Hepatocyte (in vitro differentiated cells): Measurements from ENCODE around the gene GULP1. TPM values are rescaled to one million over a fixed set of nuclear protein-coding genes. Genes with fewer than 3 reads are reported as not detected.

Source experiments
- DNase-seq: peaks from one replicate; pipeline ENCODE4 v3.0.0-alpha.2; 2016; ENCODE audit warnings: low spot score
- H2AFZ ChIP-seq: fragments of 200-600 bp; sonication (generic); 2 replicates; pipeline ENCODE4 v1.6.0; 2016; ENCODE audit warnings: antibody characterized with exemption, mild to moderate bottlenecking
- H3K27ac ChIP-seq: fragments of 200-600 bp; sonication (generic); 2 replicates; pipeline ENCODE4 v1.5.1; 2016; ENCODE audit warnings: mild to moderate bottlenecking
- H3K27me3 ChIP-seq: fragments of 200-600 bp; sonication (generic); 2 replicates; pipeline ENCODE4 v1.6.1; 2016
- H3K36me3 ChIP-seq: fragments of 200-600 bp; sonication (generic); replicated peaks from 2 replicates; pipeline ENCODE4 v1.5.1; 2016; ENCODE audit warnings: low read depth; ENCODE audit not compliant: insufficient read depth
- H3K4me1 ChIP-seq: fragments of 200-600 bp; sonication (generic); 2 replicates; pipeline ENCODE4 v1.5.1; 2016; ENCODE audit warnings: mild to moderate bottlenecking, moderate library complexity; ENCODE audit not compliant: insufficient read depth
- H3K4me2 ChIP-seq: fragments of 200-600 bp; sonication (generic); 2 replicates; pipeline ENCODE4 v1.6.0; 2016
- H3K4me3 ChIP-seq: fragments of 200-600 bp; sonication (generic); 2 replicates; pipeline ENCODE4 v1.5.1; 2016; ENCODE audit warnings: mild to moderate bottlenecking
- H3K79me2 ChIP-seq: fragments of 200-600 bp; sonication (generic); 2 replicates; pipeline ENCODE4 v1.6.0; 2017; ENCODE audit warnings: mild to moderate bottlenecking
- H3K9me2 ChIP-seq: fragments of 200-600 bp; sonication (generic); replicated peaks from 2 replicates; pipeline ENCODE4 v1.6.0; 2017; ENCODE audit warnings: mild to moderate bottlenecking; ENCODE audit not compliant: insufficient read depth
- H3K9me3 ChIP-seq: fragments of 200-600 bp; sonication (generic); 2 replicates; pipeline ENCODE4 v1.5.1; 2016; ENCODE audit warnings: low read depth, mild to moderate bottlenecking
- H4K20me1 ChIP-seq: fragments of 200-600 bp; sonication (generic); 2 replicates; pipeline ENCODE4 v1.6.0; 2016; ENCODE audit warnings: mild to moderate bottlenecking; ENCODE audit not compliant: insufficient read depth, poor library complexity, severe bottlenecking
- EZH2 ChIP-seq: fragments of 200-600 bp; sonication (generic); IDR thresholded peaks from 2 replicates; pipeline ENCODE4 v1.6.1; 2016; ENCODE audit warnings: antibody characterized with exemption, mild to moderate bottlenecking, borderline replicate concordance
- EZH2phosphoT487 ChIP-seq: fragments of 200-600 bp; sonication (generic); IDR thresholded peaks from one replicate; pipeline ENCODE4 v1.6.1; 2018; ENCODE audit warnings: antibody characterized with exemption, mild to moderate bottlenecking, low read depth, moderate library complexity; ENCODE audit not compliant: unreplicated experiment, severe bottlenecking
- WGBS: methylation state at CpG from one replicate; pipeline ENCODE4 v1.1.6; 2016; ENCODE audit warnings: low lambda C conversion rate; ENCODE audit errors: missing lambda C conversion rate; 5-methylcytosine and 5-hydroxymethylcytosine counted together
- polyA plus RNA-seq: library from polyadenylated mRNA; unstranded; fragments of >200 nt; fragmentation: Nextera tagmentation; extraction: Ambion mirVana; gene quantifications from 2 replicates; pipeline ENCODE4 v1.2.1, GENCODE V29; 2016
- total RNA-seq: library from RNA; depleted of rRNA; stranded (reverse); fragments of >200 nt; gene quantifications from 2 replicates; pipeline ENCODE4 v1.2.3, GENCODE V29; 2014
- TF ChIP-seq, protein P1 (sequence below): fragments of 200-600 bp; sonication (generic); IDR thresholded peaks from 2 replicates; pipeline ENCODE4 v1.5.1; 2016; ENCODE audit warnings: antibody characterized with exemption, mild to moderate bottlenecking; ENCODE audit not compliant: poor library complexity

The GULP1 gene
- total and polyA plus RNA-seq, 2 experiments from 2014 or later, result 55.6 to 135 TPM

DNA sequence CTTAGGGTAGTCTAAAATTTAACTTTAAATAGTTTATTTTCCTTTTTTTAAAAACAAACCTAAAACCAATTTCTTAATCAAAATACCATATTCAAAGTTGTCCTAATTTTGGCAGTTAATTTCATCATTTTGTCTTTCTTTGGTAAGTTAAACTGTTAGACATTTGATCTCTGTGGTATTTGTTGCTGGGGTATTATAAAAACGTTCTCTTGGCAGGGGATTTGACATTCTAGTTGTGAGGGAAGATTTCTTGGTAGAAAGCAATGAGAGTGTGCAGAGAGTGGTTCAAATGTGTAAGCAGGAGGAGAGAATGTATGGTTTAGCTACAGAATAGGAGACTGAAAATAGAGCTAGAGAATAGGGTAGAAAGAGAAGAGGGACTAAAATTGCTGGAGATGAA lies 14.6 kb downstream of the GULP1 start:
- Histone ChIP-seq H3K9me2 (no peaks in the 10 kb centered on the region), H4K20me1 (peaks cover 4% of the 10 kb centered on the region), H3K4me3 (no peak overlapping the region), H3K79me2 (peaks cover 90% of the 10 kb centered on the region), H3K27me3 (no peaks in the 10 kb centered on the region), H3K36me3 (no peaks in the 10 kb centered on the region), H3K4me2 (no peak overlapping the region), H3K4me1 (peaks cover 10% of the 10 kb centered on the region), H3K27ac (no peak overlapping the region), H3K9me3 (no peaks in the 10 kb centered on the region), H2AFZ (no peak overlapping the region)
- TF ChIP-seq, protein P1, sequence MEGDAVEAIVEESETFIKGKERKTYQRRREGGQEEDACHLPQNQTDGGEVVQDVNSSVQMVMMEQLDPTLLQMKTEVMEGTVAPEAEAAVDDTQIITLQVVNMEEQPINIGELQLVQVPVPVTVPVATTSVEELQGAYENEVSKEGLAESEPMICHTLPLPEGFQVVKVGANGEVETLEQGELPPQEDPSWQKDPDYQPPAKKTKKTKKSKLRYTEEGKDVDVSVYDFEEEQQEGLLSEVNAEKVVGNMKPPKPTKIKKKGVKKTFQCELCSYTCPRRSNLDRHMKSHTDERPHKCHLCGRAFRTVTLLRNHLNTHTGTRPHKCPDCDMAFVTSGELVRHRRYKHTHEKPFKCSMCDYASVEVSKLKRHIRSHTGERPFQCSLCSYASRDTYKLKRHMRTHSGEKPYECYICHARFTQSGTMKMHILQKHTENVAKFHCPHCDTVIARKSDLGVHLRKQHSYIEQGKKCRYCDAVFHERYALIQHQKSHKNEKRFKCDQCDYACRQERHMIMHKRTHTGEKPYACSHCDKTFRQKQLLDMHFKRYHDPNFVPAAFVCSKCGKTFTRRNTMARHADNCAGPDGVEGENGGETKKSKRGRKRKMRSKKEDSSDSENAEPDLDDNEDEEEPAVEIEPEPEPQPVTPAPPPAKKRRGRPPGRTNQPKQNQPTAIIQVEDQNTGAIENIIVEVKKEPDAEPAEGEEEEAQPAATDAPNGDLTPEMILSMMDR, result no peak
- TF ChIP-seq EZH2phosphoT487, result no peak
- no peak for TF ChIP-seq EZH2
- no peak for DNase-seq
- WGBS, result 29% methylated on average over 1 of the region's 1 CpG

DNA sequence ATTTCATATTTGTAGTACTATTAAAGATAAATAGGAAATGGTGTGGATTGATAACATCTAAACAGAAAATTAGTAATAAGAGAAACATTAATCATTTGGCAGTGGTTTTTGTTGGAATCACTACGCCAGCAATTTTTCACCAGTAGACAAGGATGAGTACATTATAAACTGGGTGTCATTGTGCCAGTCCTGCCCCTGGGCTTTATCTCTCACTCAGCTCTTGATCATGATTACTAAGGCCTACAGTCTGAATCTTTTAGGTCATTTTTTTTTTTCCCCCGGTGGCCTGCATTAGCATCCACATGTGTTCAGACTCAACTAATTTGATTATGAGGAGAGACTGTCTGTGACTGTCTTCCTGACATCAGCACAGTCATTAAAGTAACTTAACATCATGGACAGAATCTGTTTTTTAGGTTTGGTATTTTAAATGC lies 16.2 kb downstream of the GULP1 start:
- H3K4me3 ChIP-seq, result no peak overlapping the region
- no peak overlapping the region for H3K27ac ChIP-seq
- peaks cover 10% of the 10 kb centered on the region for H3K4me1 ChIP-seq
- H3K36me3 ChIP-seq, result no peaks in the 10 kb centered on the region
- H4K20me1 ChIP-seq, result peaks cover 4% of the 10 kb centered on the region
- no peaks in the 10 kb centered on the region for H3K9me2 ChIP-seq
- H3K4me2 ChIP-seq, result no peak overlapping the region
- TF ChIP-seq EZH2phosphoT487, result no peak
- TF ChIP-seq, protein P1, result no peak
- WGBS, result 66% methylated on average over 2 of the region's 2 CpGs
- H2AFZ ChIP-seq, result no peak overlapping the region
- no peaks in the 10 kb centered on the region for H3K27me3 ChIP-seq
- H3K79me2 ChIP-seq, result peaks cover 87% of the 10 kb centered on the region
- no peaks in the 10 kb centered on the region for H3K9me3 ChIP-seq
- no peak for DNase-seq

DNA sequence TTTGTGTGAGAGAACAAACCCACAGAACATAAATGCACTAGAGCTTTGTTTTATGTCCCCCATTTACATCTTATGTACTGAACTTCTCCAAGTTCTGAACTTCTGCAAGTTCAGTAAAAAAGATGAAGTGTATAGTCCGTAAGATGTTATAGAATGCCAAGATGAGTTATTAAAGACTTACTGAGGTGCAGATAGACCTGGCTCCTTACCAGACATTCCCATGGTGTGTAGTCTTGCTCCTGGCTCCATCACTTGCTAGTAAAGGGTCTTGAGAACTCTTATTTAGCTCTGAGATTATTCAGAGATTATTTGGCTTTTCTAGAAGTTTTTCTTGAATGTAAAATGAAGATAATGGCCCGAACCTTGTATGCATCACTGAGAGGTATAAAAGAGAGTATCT lies 16.8 kb downstream of the GULP1 start:
- H3K79me2 ChIP-seq, result peaks cover 87% of the 10 kb centered on the region

More for the DNA sequence above, 16.8 kb downstream of the GULP1 start:
- DNase-seq, result no peak
- WGBS, result 63% methylated on average over 2 of the region's 2 CpGs
- Histone ChIP-seq H3K36me3 (no peaks in the 10 kb centered on the region), H3K9me2 (no peaks in the 10 kb centered on the region), H3K4me1 (peaks cover 5% of the 10 kb centered on the region), H3K9me3 (peaks cover 4% of the 10 kb centered on the region), H3K27ac (no peak overlapping the region), H2AFZ (no peak overlapping the region), H3K4me3 (no peak overlapping the region), H3K27me3 (no peaks in the 10 kb centered on the region), H4K20me1 (peaks cover 4% of the 10 kb centered on the region), H3K4me2 (no peak overlapping the region)
- no peak for TF ChIP-seq EZH2
- TF ChIP-seq, protein P1, result no peak
- TF ChIP-seq EZH2phosphoT487, result no peak
